ENCODE measurements around the gene DNAI4. TPM values are rescaled to one million over a fixed set of nuclear protein-coding genes. Genes with fewer than 3 reads are reported as not detected.

Gene DNAI4
- total and polyA plus RNA-seq, 2 of the 8 experiments (the other 6 are each of a cell fraction or from before 2014, with no cell fraction given): 0.32 to 2.1 TPM

DNA sequence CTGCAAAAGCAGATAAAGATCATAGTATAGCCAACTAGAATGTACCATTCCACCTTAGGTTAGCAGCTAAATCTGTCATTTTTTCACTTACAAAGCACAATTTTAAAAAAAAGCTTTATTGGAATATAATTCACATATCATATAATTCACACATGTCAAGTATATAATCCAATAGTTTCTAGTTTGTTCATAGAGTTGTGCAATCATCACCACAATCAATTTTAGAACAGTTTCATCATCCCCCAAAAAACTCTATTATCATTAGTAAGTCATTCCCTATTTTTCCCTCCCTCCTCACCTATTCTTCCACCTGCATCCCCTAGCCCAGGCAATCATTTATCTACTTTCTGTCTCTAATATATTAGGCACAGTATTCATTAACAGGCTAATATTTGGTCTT, 91.5 kb downstream of the DNAI4 start:
- H4K20me1 ChIP-seq (replicated peaks in 1 of 2; ENCODE audit: control insufficient read depth in 1 of 2, insufficient read depth in 2 of 2, low read length in 2 of 2): no peaks in the 10 kb centered on the region
- CTCF ChIA-PET (ENCODE audit: partially characterized antibody): interaction anchor here (0.7 kb wide), 1 partner anchor 819 kb away, joined by 3 read pairs; no protein-coding TSS in a partner anchor
- H3K79me2 ChIP-seq (ENCODE audit: control insufficient read depth in 1 of 2, insufficient read depth in 2 of 2, low read length in 2 of 2): no peaks in the 10 kb centered on the region
- no peak overlapping the region for H3K56ac ChIP-seq (replicated peaks; ENCODE audit: insufficient read length, low read depth, low read length)
- POLR2A ChIA-PET (ENCODE audit: partially characterized antibody): no interaction called here
- H3K36me3 ChIP-seq (ENCODE audit: control insufficient read depth in 2 of 4, insufficient read depth in 4 of 4, low read length in 3 of 4): no peaks in the 10 kb centered on the region
- no peak overlapping the region for H2AK5ac ChIP-seq (ENCODE audit: low read depth, low read length)
- H2BK5ac ChIP-seq (ENCODE audit: low read depth, low read length): no peak overlapping the region
- no peak overlapping the region for H2BK120ac ChIP-seq (replicated peaks; ENCODE audit: low read depth, low read length)
- H3K4ac ChIP-seq (replicated peaks; ENCODE audit: insufficient read length, low read depth, low read length): no peak overlapping the region
- no peaks in the 10 kb centered on the region for H3K4me1 ChIP-seq (replicated peaks in 1 of 4; ENCODE audit: control insufficient read depth in 3 of 4, insufficient read depth in 4 of 4, low read length in 3 of 4)
- H3K18ac ChIP-seq (ENCODE audit: extremely low read depth, low read length): no peak overlapping the region
- no peak overlapping the region for H4K5ac ChIP-seq (ENCODE audit: insufficient read length, low read depth, low read length)
- no peak overlapping the region for H3K4me2 ChIP-seq (ENCODE audit: insufficient read depth in 1 of 2, low read depth in 2 of 2, low read length in 2 of 2)
- H2BK12ac ChIP-seq (ENCODE audit: low read depth, low read length): no peak overlapping the region
- no peak overlapping the region for H2BK20ac ChIP-seq (ENCODE audit: low read length)
- H4K91ac ChIP-seq (replicated peaks; ENCODE audit: insufficient read length, low read length): no peak overlapping the region
- H3K79me1 ChIP-seq (ENCODE audit: low read depth, low read length): no peaks in the 10 kb centered on the region
- no peak overlapping the region for H4K8ac ChIP-seq (ENCODE audit: extremely low read depth, insufficient read depth, low read length)
- H3K23me2 ChIP-seq (ENCODE audit: low read depth, low read length): no peaks in the 10 kb centered on the region
- H3K9ac ChIP-seq (replicated peaks in 1 of 4; ENCODE audit: extremely low read depth in 1 of 4, low read depth in 3 of 4, low read length in 3 of 4): no peak overlapping the region
- TF ChIP-seq SP1 (IDR thresholded peaks at IDR 0.05; ENCODE audit: low read depth, low read length) (no peak), JUND (IDR thresholded peaks at IDR 0.05; ENCODE audit: low read length) (no peak), CTBP2 (IDR thresholded peaks at IDR 0.05; ENCODE audit: borderline replicate concordance, insufficient read depth, insufficient read length, low read length) (no peak), KDM5A (IDR thresholded peaks at IDR 0.05; ENCODE audit: low read length) (no peak), CBX5 (IDR thresholded peaks at IDR 0.05; ENCODE audit: low read depth, low read length) (no peak), NRF1 (IDR thresholded peaks at IDR 0.05; ENCODE audit: low read depth, low read length) (no peak)
- no peak overlapping the region for H3K23ac ChIP-seq (ENCODE audit: insufficient read length)
- no peak overlapping the region for H2AFZ ChIP-seq (ENCODE audit: low read length)
- no peak overlapping the region for H3K4me3 ChIP-seq (ENCODE audit: extremely low read depth in 1 of 4, insufficient read depth in 2 of 4, low read depth in 3 of 4, low read length in 4 of 4)
- H3K27ac ChIP-seq (ENCODE audit: low read depth, low read length): no peak overlapping the region
- DNase-seq (ENCODE audit: low read depth in 1 of 2, low spot score in 2 of 2) (no peak), FAIRE-seq (no peak)
- no peaks in the 10 kb centered on the region for H3K27me3 ChIP-seq (replicated peaks in 1 of 4; ENCODE audit: control insufficient read depth in 3 of 4, extremely low read depth in 1 of 4, insufficient read depth in 3 of 4, low read length in 3 of 4)
- H2BK15ac ChIP-seq (ENCODE audit: low read length): no peak overlapping the region
- no peak overlapping the region for H3K14ac ChIP-seq (ENCODE audit: insufficient read length)
- H3K9me3 ChIP-seq (ENCODE audit: insufficient read depth in 2 of 2, low read depth in 1 of 2, low read length in 1 of 2): no peaks in the 10 kb centered on the region

Data from H1 (cell line).